ENCODE results near the gene HTR6. TPM values are rescaled to one million over a fixed set of nuclear protein-coding genes. Genes with fewer than 3 reads are reported as not detected.

The HTR6 gene
- total and polyA plus RNA-seq, 2 of the 4 experiments (the other 2 are of a cell fraction) = not detected

DNA sequence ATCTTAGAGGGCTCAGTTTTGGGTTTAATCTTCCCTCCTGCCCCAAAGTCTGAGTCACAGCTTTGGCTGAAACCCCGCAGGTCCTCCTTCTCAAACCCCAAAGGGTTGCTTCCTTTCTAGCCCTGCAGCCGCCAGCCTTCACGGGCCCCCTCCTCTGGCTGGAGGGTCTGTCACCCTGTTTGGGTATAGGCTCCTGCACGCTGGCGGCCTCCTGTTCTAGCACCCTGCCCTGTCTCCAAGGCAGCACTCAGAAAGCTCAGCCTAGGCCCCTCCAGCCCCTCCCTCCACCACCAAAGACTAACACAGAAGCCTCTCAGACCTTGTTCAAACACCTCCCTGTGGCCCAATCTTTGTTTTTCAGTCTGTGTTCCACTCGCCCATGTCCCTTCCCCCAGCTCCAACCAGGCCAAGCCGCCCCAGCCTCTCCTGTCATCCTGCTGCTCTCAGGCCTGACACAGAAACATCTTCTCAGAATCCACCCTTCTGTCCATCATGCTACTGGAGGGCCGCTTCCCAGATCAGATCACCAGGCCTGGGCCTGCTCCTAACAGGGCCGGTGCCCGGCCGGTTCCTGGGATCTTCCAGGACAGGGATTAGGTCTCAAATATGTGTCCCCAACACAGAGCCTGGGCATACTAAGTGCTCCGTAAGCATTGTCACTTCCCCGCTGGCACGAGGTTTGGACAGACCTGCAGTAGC is 35.6 kb downstream of the HTR6 start:
- ChIA-PET POLR2A (ENCODE audit: unreplicated experiment) (no interaction called here), CTCF (no interaction called here)
- Histone ChIP-seq H4K91ac (ENCODE audit: insufficient read depth, low read depth, low read length) (no peak overlapping the region), H2AK9ac (replicated peaks; ENCODE audit: low read depth, low read length, poor library complexity) (peak overlapping the region; percentile 13), H3K36me3 (ENCODE audit: control insufficient read depth, insufficient read depth, low read length) (peaks cover 6% of the 10 kb centered on the region; the same call in 1 of the 2 replicates), H3K4ac (ENCODE audit: low read depth, low read length) (no peak overlapping the region), H3K4me2 (ENCODE audit: low read depth, low read length) (no peak overlapping the region), H3K4me3 (ENCODE audit: insufficient read depth, low read depth, low read length) (no peak overlapping the region), H2BK120ac (ENCODE audit: low read depth, low read length) (no peak overlapping the region), H2BK15ac (ENCODE audit: low read depth, low read length) (no peak overlapping the region), H4K5ac (ENCODE audit: low read depth, low read length) (no peak overlapping the region), H3K9ac (ENCODE audit: low read depth, low read length) (no peak overlapping the region), H2BK20ac (ENCODE audit: low read depth, low read length) (no peak overlapping the region), H3K27me3 (ENCODE audit: control insufficient read depth, insufficient read depth, low read length) (no peaks in the 10 kb centered on the region), H3K79me1 (ENCODE audit: low read depth in 1 of 2, low read length in 2 of 2) (no peaks in the 10 kb centered on the region), H3K56ac (ENCODE audit: extremely low read depth, insufficient read depth, low read length) (no peak overlapping the region), H2BK5ac (ENCODE audit: low read depth, low read length, poor library complexity, severe bottlenecking) (no peak overlapping the region), H2AK5ac (ENCODE audit: low read depth, low read length) (no peak overlapping the region), H3K9me3 (ENCODE audit: control insufficient read depth, insufficient read depth, low read length) (no peaks in the 10 kb centered on the region), H3K18ac (ENCODE audit: low read depth, low read length) (no peak overlapping the region), H2AFZ (replicated peaks; ENCODE audit: low read length, poor library complexity) (no peak overlapping the region), H3K9me1 (ENCODE audit: insufficient read depth, low read length) (no peaks in the 10 kb centered on the region), H4K20me1 (ENCODE audit: insufficient read depth, low read length) (no peaks in the 10 kb centered on the region), H3K4me1 (ENCODE audit: control insufficient read depth, insufficient read depth, low read length) (no peaks in the 10 kb centered on the region), H3K23ac (ENCODE audit: low read depth, low read length) (no peak overlapping the region), H3K14ac (replicated peaks; ENCODE audit: low read depth, low read length) (no peak overlapping the region), H4K8ac (ENCODE audit: low read depth in 2 of 2, low read length in 2 of 2) (no peak overlapping the region), H3K27ac (ENCODE audit: insufficient read depth, low read length) (no peak overlapping the region)
- BruUV-seq (replicated peaks) = no TSS peak
- intact Hi-C loops (cut with micrococcal nuclease) = no loop called here
- dilution Hi-C loops (cut with HindIII; ENCODE audit: low sequenced_read_pairs, unreplicated experiment) = no loop called here
- 90% methylated on average over 12 of the region's 14 CpGs; no CpG with 5 or more reads in 1 of the 2 experiments for WGBS, 2 experiments (ENCODE audit: extremely low coverage in 2 of 2, insufficient read length in 1 of 2)
- in situ Hi-C loops (cut with MboI; ENCODE audit: low sequenced_read_pairs) = no loop called here
- TF ChIP-seq POLR2A (IDR thresholded peaks at IDR 0.05; ENCODE audit: low read depth, low read length) (no peak), RAD21 (IDR thresholded peaks at IDR 0.05; ENCODE audit: low read length) (no peak), MAZ (IDR thresholded peaks at IDR 0.05; ENCODE audit: borderline replicate concordance, low read depth, low read length) (no peak), NFE2L2 (IDR thresholded peaks at IDR 0.05; ENCODE audit: low read depth, low read length) (no peak)
- DNase-seq (no peak), ATAC-seq (ENCODE audit: low read depth) (no peak)
